GM18505 (cell line): Measurements from ENCODE around the gene NGEF.

Source experiments
- ATAC-seq: cut with Tn5 transposase; IDR thresholded peaks from one replicate; pipeline ENCODE4 v1.9.1; 2021; ENCODE audit not compliant: unreplicated experiment
- POLR2A ChIP-seq: IDR thresholded peaks from 4 replicates; pipeline ENCODE4 v1.6.1; 2011; ENCODE audit warnings: borderline replicate concordance; ENCODE audit not compliant: insufficient read depth, insufficient read length; ENCODE audit errors: extremely low read depth

NGEF gene

DNA sequence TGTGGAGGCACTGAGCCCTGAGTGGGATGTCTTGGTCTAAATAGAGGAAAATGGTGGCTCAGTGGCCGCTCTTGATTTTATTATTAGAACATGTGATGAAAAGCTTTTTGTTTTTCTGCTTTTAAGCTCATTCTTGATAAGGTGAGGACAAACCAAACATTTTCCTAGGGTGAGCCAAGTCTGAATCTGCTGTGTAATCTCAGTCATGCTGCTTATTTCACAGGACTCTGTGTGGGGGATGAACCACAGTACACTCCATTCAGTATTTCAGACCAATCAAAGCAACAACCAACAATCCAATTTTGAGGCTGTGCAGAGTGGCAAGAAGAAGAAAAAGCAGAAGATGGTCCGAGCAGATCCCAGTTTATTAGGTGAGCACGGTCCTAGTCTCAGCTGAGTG is 163.0 kb downstream of the NGEF start:
- ATAC-seq: no peak
- no peak for TF ChIP-seq POLR2A

DNA sequence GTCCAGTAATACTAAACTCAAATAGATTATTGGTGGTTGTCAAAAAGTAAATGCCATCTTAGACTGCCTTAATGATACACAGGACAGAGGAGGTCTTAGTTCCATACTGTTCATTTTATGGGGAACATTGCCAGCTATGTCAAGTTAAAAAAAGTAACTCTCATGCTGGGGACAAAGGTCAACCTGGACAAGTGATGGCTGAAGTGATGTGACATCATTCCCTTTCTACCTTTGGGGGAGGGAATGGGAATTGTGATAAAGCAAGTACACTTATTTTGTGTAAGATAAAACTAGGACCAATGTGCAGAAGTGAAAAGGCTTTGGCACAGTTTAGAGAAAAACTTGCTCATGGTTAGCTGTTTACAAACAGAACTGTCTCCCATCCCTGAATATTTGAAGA is 167.0 kb downstream of the NGEF start:
- no peak for ATAC-seq
- TF ChIP-seq POLR2A: no peak

DNA sequence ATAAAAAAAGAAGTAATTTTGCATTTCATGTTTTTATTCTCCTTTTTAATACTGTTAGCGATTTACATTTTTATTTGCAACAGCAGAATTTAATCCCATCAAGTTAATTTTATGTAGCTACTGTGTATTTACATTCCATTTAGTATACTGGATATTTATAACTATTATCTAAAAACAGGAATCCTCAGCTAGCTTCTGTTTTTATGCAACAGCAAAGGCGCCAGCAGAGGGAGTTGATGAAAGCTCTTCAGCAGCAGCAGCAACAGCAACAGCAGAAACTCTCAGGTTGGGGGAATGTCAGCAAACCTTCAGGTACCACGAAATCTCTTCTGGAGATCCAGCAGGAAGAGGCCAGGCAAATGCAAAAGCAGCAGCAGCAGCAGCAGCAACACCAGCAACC is 169.2 kb downstream of the NGEF start:
- ATAC-seq: no peak
- no peak for TF ChIP-seq POLR2A

DNA sequence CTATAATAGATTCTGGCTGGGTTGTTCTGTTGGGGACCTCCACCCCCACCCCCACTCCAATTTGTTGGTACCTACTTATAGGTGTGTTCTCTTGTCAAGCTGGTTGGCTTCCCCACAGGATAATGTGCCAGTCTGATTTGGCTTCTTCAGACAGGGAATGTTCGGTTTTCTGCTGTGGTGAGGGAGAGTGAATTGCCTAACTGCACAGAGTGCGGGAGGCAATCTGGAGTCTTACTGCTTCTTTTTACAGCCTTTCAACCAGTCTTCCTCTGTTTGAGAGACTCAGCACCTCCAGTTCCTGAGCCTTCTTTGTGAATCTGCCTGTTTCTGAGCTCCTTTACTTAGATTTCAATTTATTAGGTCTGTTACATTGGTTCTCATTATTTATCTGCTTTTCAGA is 170.4 kb downstream of the NGEF start:
- ATAC-seq: no peak
- no peak for TF ChIP-seq POLR2A

DNA sequence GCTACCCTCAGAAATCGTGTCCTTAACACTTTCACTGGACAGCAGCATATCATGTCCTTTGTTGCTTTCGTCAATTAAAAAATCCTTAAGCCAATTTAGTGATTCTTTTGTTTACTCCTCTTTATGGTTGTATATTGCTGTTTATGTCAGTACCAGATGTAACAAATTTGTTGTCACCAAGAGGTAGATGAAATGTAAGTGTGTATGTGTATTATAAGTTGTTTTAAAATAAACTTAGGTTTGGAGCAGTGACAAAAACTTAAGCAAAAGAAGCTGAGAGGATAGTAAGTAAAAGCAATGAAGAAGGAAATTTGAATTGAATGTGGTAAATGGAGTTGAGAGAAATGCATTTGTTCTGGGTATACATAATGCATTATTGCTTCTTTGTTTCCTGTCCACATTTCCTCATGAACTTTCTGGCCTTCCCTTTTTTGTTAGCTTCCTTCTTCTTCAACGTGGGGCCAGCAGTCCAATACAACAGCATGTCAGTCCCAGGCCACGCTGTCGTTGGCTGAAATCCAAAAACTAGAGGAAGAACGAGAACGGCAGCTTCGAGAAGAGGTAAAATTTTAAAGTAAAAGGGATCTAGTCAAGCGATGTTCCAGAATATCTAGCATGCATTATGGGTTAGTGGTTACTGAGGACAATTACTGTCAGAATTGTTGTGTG is 173.5 kb downstream of the NGEF start:
- no peak for TF ChIP-seq POLR2A
- ATAC-seq: no peak

DNA sequence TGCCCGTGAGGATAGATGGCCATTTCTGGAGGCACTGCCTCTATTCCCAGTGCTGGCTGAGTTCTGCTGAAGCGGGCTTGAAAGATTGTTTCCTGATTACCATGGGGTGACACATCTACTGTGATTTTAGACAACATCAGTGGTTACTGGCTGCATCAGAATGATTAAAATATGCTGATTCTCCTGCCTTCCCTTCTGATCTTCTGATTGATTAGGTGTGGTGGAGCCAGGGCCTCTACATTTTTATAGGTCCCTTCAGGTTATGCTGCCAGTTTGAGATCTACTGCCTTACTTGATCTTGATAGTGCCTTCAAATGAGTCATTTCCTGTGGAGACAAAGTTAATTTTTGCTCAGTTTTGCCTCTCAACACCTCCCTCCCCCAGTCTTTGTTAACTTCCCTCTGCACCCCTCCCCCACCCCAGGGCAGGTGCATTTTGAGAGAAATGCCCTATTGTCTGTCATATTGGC is 174.6 kb downstream of the NGEF start:
- ATAC-seq: no peak
- TF ChIP-seq POLR2A: no peak

DNA sequence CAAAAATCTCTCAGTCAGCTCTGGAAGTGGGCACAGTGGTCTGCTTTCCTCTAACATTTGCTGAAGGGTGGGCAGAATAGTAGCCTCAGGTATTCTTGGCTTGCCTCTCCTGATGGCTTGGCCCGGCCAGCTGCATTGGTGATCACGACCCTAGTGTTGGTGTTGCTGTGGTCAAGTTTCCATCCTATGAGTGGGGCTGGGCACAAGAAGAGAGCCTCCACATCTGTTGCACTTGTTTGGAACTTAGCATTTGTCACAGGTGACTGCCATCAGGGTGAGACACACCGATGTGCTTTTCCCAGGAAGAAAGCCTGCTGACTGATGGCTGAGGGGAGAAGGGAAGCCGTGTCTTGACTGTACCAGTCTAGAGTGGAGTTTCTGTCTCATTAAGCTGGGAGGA is 176.1 kb downstream of the NGEF start:
- ATAC-seq: no peak
- TF ChIP-seq POLR2A: no peak

DNA sequence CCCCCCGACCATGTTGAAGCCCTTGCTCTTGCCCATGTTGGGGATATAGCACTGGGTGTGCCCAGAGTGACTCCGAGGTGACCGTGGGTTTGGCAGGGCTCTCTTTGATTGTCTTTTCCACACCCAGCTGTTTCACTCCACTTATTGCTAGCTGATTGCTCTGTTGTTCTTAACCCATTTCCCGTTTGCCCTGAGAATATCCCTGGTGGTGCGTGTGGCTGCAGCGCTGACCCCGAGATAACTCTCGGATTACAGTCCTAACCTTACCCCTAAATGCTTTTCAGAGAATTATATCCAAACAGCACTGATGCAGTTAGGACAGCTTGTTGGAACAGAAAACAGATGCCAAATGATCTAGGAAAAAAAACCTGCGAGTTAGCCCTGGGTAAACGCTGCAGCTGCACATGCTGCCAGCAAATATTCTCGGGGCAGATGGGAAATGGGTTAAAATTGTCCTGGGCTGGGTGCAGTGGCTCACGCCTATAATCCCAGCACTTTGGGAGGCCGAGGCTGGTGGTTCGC is 177.3 kb downstream of the NGEF start:
- TF ChIP-seq POLR2A: no peak
- no peak for ATAC-seq

DNA sequence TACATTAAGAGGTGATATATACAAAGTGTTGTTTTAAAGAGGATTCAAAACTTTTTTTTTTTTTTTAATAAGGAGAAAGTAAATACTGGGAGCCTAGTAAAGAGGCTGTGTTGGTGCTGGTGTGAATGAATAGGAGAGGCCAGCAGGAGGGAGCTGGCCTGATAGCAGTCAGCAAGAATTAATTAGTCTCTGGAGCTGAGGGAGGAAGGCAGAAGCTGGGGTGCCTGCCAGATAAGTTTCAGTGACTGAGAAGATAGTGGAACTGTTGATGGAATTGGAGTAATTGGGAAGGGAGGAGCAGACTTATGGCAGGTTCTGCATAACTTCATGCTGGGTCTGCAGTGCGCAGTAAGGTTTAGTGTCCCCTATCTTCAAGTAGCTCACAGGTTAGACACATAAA is 179.2 kb downstream of the NGEF start:
- no peak for ATAC-seq
- no peak for TF ChIP-seq POLR2A

DNA sequence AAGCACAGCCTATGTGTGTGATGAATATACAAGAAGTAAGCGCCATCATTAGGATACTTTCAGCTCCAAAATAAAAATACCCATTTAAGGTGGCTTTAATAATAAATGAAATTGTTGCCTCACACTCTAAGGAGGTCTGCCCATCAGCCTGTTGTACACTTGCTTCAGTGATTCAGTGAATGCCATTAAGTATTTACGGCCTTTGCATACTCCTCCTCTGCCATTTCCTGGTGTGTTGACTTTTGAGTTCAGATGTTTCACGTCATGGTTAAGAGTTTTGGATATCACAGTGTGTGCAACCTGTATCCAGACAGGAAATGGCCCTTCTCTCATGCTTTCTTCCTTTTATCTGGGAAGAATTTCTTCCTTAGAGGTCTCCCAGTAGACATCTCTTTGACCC is 181.6 kb downstream of the NGEF start:
- no peak for TF ChIP-seq POLR2A
- no peak for ATAC-seq

DNA sequence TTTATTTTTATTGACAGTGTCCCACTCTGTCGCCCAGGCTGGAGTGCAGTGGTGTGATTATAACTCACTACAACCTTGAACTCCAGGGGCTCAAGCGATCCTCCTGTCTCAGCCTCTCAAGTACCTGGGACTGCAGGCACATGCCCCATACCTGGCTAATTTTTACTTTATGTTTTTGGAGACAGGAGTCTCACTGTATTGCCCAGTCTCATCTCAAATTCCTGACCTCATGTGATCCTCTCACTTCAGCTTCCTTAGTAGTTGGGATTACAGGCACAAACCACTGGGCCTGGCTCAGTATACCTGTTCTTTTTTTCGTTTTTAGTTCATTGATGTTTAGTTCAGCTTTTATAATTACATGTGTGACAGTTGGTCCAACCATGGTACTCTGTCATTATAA is 183.1 kb downstream of the NGEF start:
- ATAC-seq: no peak
- TF ChIP-seq POLR2A: no peak
